WTC11 (cell line): ENCODE results near the gene LAMA4. TPM values are rescaled to one million over a fixed set of nuclear protein-coding genes. Genes with fewer than 3 reads are reported as not detected.

Experiments
- ATAC-seq: fragments of 200-7000 bp; cut with Tn5 transposase; 2 replicates; pipeline ENCODE4 v1.10.0; 2021; ENCODE audit warnings: mild to moderate bottlenecking, moderate library complexity
- CTCF ChIA-PET: fragments of 300-600 bp; sonication (Branson Sonifier 250); formaldehyde crosslinking; loops from one replicate; lab custom pipeline; 2021; ENCODE audit warnings: antibody characterized with exemption; lab: Charles Lee
- POLR2A ChIA-PET: fragments of 350-600 bp; sonication (Branson Sonifier 250); formaldehyde crosslinking; loops from one replicate; lab custom pipeline; 2021; ENCODE audit warnings: antibody characterized with exemption; lab: Charles Lee
- DNase-seq: peaks from one replicate; pipeline ENCODE4 v3.0.0; 2021; ENCODE audit warnings: low spot score
- H3K27ac Mint-ChIP-seq: 2 replicates; pipeline ENCODE4 v1.8.0; 2021; ENCODE audit warnings: mixed read lengths
- H3K27me3 Mint-ChIP-seq: 2 replicates; pipeline ENCODE4 v1.8.0; 2021; ENCODE audit warnings: low read depth, mild to moderate bottlenecking, moderate library complexity, mixed read lengths
- H3K36me3 Mint-ChIP-seq: 2 replicates; pipeline ENCODE4 v1.8.0; 2021; ENCODE audit warnings: mixed read lengths
- H3K4me1 Mint-ChIP-seq: 2 replicates; pipeline ENCODE4 v1.8.0; 2022; ENCODE audit warnings: mixed read lengths
- H3K4me3 Mint-ChIP-seq: 2 replicates; pipeline ENCODE4 v1.8.0; 2021; ENCODE audit warnings: mild to moderate bottlenecking, moderate library complexity, mixed read lengths
- H3K9me3 Mint-ChIP-seq: 2 replicates; pipeline ENCODE4 v1.8.0; 2021; ENCODE audit warnings: mixed read lengths
- ATF1 ChIP-seq: sonication (generic); formaldehyde crosslinking; IDR thresholded peaks from 2 replicates; pipeline ENCODE4 v1.8.1; 2023; ENCODE audit warnings: mild to moderate bottlenecking, moderate library complexity, missing genetic modification reagents
- CREM ChIP-seq: sonication (generic); formaldehyde crosslinking; IDR thresholded peaks from 2 replicates; pipeline ENCODE4 v1.8.1; 2022; ENCODE audit warnings: mild to moderate bottlenecking, missing genetic modification reagents, moderate library complexity
- EMX1 ChIP-seq: fragments of 250-450 bp; sonication (Bioruptor Pico); IDR thresholded peaks from 2 replicates; pipeline ENCODE4 v1.8.0; 2021; ENCODE audit warnings: mild to moderate bottlenecking
- JAZF1 ChIP-seq: fragments of 250-450 bp; sonication (Bioruptor Pico); IDR thresholded peaks from 2 replicates; pipeline ENCODE4 v1.9.0; 2021; ENCODE audit warnings: moderate library complexity, mild to moderate bottlenecking, inconsistent platforms
- KAT7 ChIP-seq: sonication (generic); formaldehyde crosslinking; IDR thresholded peaks from 2 replicates; pipeline ENCODE4 v1.8.1; 2023; ENCODE audit warnings: missing genetic modification reagents, mild to moderate bottlenecking, borderline replicate concordance
- MYBL2 ChIP-seq: sonication (generic); formaldehyde crosslinking; IDR thresholded peaks from 2 replicates; pipeline ENCODE4 v1.8.1; 2023; ENCODE audit warnings: mild to moderate bottlenecking, moderate library complexity, missing genetic modification reagents
- NFE2L1 ChIP-seq: sonication (generic); formaldehyde crosslinking; IDR thresholded peaks from 2 replicates; pipeline ENCODE4 v1.8.1; 2023; ENCODE audit warnings: missing genetic modification reagents
- NFYB ChIP-seq: sonication (generic); formaldehyde crosslinking; conservative IDR thresholded peaks from 2 replicates; pipeline ENCODE4 v1.8.0; 2022; ENCODE audit warnings: low read depth, missing genetic modification reagents
- NR2C2 ChIP-seq: sonication (generic); formaldehyde crosslinking; IDR thresholded peaks from 2 replicates; pipeline ENCODE4 v1.8.0; 2022; ENCODE audit warnings: mild to moderate bottlenecking, missing genetic modification reagents
- OVOL2 ChIP-seq: fragments of 250-450 bp; sonication (Bioruptor Pico); IDR thresholded peaks from 2 replicates; pipeline ENCODE4 v1.9.0; 2021; ENCODE audit warnings: mild to moderate bottlenecking, borderline replicate concordance
- SMAD3 ChIP-seq: sonication (generic); formaldehyde crosslinking; IDR thresholded peaks from 2 replicates; pipeline ENCODE4 v1.8.0; 2022; ENCODE audit warnings: missing genetic modification reagents, mild to moderate bottlenecking, borderline replicate concordance
- SOX15 ChIP-seq: fragments of 250-450 bp; sonication (Bioruptor Pico); IDR thresholded peaks from 2 replicates; pipeline ENCODE4 v1.9.0; 2021; ENCODE audit warnings: mild to moderate bottlenecking
- TEAD1 ChIP-seq: sonication (generic); formaldehyde crosslinking; IDR thresholded peaks from 2 replicates; pipeline ENCODE4 v1.8.0; 2022; ENCODE audit warnings: mild to moderate bottlenecking, missing genetic modification reagents
- ZNF317 ChIP-seq: sonication (generic); formaldehyde crosslinking; IDR thresholded peaks from 2 replicates; pipeline ENCODE4 v1.8.1; 2023; ENCODE audit warnings: low read depth, mild to moderate bottlenecking, moderate library complexity, missing genetic modification reagents, borderline replicate concordance
- ZNF396 ChIP-seq: fragments of 250-450 bp; sonication (Bioruptor Pico); IDR thresholded peaks from 2 replicates; pipeline ENCODE4 v1.8.0; 2021; ENCODE audit warnings: mild to moderate bottlenecking, moderate library complexity, borderline replicate concordance
- total RNA-seq: library from RNA; stranded (reverse); gene quantifications from 3 replicates; pipeline ENCODE4 v1.2.3, GENCODE V29; 2021
- TF ChIP-seq, protein P1 (sequence below): fragments of 250-450 bp; sonication (Bioruptor Pico); IDR thresholded peaks from 2 replicates; pipeline ENCODE4 v1.8.0; 2021; ENCODE audit warnings: mild to moderate bottlenecking
- TF ChIP-seq, protein P2 (sequence below): sonication (generic); formaldehyde crosslinking; IDR thresholded peaks from 2 replicates; pipeline ENCODE4 v1.8.1; 2022; ENCODE audit warnings: low read depth, mild to moderate bottlenecking, moderate library complexity, missing genetic modification reagents, borderline replicate concordance
- TF ChIP-seq, protein P3 (sequence below): sonication (generic); formaldehyde crosslinking; conservative IDR thresholded peaks from 2 replicates; pipeline ENCODE4 v1.8.1; 2023; ENCODE audit warnings: mild to moderate bottlenecking, low read depth, missing genetic modification reagents, moderate library complexity
- TF ChIP-seq, protein P4 (sequence below): fragments of 250-450 bp; sonication (Bioruptor Pico); IDR thresholded peaks from 2 replicates; pipeline ENCODE4 v1.9.0; 2021; ENCODE audit warnings: mild to moderate bottlenecking, borderline replicate concordance
- TF ChIP-seq, protein P5 (sequence below): sonication (generic); formaldehyde crosslinking; IDR thresholded peaks from 2 replicates; pipeline ENCODE4 v1.8.1; 2022; ENCODE audit warnings: missing genetic modification reagents, borderline replicate concordance
- TF ChIP-seq, protein P6 (sequence below): sonication (generic); formaldehyde crosslinking; IDR thresholded peaks from 2 replicates; pipeline ENCODE4 v1.8.1; 2023; ENCODE audit warnings: mild to moderate bottlenecking, missing genetic modification reagents, moderate library complexity

The LAMA4 gene
- total RNA-seq, 1 experiment from 2014 or later: 1.6 TPM

DNA sequence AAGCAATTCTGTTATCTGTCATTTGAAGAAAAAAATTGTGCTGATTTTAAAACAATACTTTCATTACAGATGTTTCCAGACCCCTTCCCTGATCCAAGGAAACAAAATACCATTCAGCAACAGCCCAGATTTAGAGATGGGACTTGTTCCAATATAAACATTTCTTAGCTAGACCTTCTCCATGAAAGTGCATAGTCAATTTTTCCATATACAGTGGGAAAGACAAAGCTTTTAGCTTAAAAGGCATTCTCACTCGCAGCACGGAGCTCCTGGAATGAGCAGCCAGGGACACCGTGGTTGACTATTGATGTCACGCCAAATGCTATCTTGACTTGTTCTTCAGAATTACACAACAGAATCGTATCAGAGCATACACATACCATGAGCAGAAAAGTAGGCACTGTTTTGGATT, 21.5 kb downstream of the LAMA4 start:
- H3K36me3 Mint-ChIP-seq: no peaks in the 10 kb centered on the region
- no peak for ATAC-seq
- no peak overlapping the region for H3K4me3 Mint-ChIP-seq
- ChIA-PET POLR2A (no interaction called here), CTCF (interaction anchor here (0.9 kb wide), 1 partner anchor 53 kb away, joined by 3 read pairs; no protein-coding TSS in a partner anchor)
- H3K27ac Mint-ChIP-seq: no peak overlapping the region
- DNase-seq: no peak
- H3K4me1 Mint-ChIP-seq: peaks cover 4% of the 10 kb centered on the region; the same call in 1 of the 2 replicates
- TF ChIP-seq, protein P1, sequence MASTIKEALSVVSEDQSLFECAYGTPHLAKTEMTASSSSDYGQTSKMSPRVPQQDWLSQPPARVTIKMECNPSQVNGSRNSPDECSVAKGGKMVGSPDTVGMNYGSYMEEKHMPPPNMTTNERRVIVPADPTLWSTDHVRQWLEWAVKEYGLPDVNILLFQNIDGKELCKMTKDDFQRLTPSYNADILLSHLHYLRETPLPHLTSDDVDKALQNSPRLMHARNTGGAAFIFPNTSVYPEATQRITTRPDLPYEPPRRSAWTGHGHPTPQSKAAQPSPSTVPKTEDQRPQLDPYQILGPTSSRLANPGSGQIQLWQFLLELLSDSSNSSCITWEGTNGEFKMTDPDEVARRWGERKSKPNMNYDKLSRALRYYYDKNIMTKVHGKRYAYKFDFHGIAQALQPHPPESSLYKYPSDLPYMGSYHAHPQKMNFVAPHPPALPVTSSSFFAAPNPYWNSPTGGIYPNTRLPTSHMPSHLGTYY: no peak
- TF ChIP-seq KAT7 (CRISPR knock-in tag): no peak
- TF ChIP-seq, protein P2, sequence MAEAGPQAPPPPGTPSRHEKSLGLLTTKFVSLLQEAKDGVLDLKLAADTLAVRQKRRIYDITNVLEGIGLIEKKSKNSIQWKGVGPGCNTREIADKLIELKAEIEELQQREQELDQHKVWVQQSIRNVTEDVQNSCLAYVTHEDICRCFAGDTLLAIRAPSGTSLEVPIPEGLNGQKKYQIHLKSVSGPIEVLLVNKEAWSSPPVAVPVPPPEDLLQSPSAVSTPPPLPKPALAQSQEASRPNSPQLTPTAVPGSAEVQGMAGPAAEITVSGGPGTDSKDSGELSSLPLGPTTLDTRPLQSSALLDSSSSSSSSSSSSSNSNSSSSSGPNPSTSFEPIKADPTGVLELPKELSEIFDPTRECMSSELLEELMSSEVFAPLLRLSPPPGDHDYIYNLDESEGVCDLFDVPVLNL (CRISPR knock-in tag): no peak
- TF ChIP-seq EMX1 (CRISPR knock-in tag): no peak
- TF ChIP-seq CREM (CRISPR knock-in tag): no peak
- TF ChIP-seq SOX15 (CRISPR knock-in tag): no peak
- TF ChIP-seq, protein P3, sequence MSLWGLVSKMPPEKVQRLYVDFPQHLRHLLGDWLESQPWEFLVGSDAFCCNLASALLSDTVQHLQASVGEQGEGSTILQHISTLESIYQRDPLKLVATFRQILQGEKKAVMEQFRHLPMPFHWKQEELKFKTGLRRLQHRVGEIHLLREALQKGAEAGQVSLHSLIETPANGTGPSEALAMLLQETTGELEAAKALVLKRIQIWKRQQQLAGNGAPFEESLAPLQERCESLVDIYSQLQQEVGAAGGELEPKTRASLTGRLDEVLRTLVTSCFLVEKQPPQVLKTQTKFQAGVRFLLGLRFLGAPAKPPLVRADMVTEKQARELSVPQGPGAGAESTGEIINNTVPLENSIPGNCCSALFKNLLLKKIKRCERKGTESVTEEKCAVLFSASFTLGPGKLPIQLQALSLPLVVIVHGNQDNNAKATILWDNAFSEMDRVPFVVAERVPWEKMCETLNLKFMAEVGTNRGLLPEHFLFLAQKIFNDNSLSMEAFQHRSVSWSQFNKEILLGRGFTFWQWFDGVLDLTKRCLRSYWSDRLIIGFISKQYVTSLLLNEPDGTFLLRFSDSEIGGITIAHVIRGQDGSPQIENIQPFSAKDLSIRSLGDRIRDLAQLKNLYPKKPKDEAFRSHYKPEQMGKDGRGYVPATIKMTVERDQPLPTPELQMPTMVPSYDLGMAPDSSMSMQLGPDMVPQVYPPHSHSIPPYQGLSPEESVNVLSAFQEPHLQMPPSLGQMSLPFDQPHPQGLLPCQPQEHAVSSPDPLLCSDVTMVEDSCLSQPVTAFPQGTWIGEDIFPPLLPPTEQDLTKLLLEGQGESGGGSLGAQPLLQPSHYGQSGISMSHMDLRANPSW (CRISPR knock-in tag): no peak
- TF ChIP-seq, protein P4, sequence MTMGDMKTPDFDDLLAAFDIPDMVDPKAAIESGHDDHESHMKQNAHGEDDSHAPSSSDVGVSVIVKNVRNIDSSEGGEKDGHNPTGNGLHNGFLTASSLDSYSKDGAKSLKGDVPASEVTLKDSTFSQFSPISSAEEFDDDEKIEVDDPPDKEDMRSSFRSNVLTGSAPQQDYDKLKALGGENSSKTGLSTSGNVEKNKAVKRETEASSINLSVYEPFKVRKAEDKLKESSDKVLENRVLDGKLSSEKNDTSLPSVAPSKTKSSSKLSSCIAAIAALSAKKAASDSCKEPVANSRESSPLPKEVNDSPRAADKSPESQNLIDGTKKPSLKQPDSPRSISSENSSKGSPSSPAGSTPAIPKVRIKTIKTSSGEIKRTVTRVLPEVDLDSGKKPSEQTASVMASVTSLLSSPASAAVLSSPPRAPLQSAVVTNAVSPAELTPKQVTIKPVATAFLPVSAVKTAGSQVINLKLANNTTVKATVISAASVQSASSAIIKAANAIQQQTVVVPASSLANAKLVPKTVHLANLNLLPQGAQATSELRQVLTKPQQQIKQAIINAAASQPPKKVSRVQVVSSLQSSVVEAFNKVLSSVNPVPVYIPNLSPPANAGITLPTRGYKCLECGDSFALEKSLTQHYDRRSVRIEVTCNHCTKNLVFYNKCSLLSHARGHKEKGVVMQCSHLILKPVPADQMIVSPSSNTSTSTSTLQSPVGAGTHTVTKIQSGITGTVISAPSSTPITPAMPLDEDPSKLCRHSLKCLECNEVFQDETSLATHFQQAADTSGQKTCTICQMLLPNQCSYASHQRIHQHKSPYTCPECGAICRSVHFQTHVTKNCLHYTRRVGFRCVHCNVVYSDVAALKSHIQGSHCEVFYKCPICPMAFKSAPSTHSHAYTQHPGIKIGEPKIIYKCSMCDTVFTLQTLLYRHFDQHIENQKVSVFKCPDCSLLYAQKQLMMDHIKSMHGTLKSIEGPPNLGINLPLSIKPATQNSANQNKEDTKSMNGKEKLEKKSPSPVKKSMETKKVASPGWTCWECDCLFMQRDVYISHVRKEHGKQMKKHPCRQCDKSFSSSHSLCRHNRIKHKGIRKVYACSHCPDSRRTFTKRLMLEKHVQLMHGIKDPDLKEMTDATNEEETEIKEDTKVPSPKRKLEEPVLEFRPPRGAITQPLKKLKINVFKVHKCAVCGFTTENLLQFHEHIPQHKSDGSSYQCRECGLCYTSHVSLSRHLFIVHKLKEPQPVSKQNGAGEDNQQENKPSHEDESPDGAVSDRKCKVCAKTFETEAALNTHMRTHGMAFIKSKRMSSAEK (CRISPR knock-in tag): no peak
- peaks cover 4% of the 10 kb centered on the region; the same call in 1 of the 2 replicates for H3K9me3 Mint-ChIP-seq
- no peaks in the 10 kb centered on the region for H3K27me3 Mint-ChIP-seq

DNA sequence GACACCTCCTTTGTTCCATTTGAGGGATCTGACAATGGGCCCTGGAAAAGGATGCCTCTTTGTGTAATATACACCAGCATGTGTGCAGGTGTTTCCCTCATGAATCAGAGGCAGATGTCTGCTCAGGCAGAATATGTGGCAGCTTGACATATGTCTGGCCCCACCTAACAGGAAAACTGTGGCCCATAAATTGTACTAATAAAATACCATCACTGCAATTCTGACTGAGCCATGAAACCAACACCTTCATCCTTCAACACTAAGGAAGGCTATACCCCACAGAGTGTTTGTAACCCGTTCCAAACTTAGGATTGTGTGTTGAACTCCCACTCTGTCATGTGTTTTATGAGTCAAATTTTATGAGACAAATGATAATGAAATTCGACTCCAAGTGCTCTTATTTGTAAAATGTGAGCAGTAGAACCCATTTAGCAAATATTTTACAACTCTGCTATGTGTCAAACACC, 22.7 kb downstream of the LAMA4 start:
- no peaks in the 10 kb centered on the region for H3K36me3 Mint-ChIP-seq
- H3K27ac Mint-ChIP-seq: no peak overlapping the region
- ChIA-PET POLR2A (no interaction called here), CTCF (no interaction called here)
- H3K9me3 Mint-ChIP-seq: peaks cover 4% of the 10 kb centered on the region; the same call in 1 of the 2 replicates
- peaks cover 4% of the 10 kb centered on the region; the same call in 1 of the 2 replicates for H3K4me1 Mint-ChIP-seq
- DNase-seq (no peak), ATAC-seq (no peak)
- H3K4me3 Mint-ChIP-seq: no peak overlapping the region
- no peaks in the 10 kb centered on the region for H3K27me3 Mint-ChIP-seq
- TF ChIP-seq JAZF1 (CRISPR knock-in tag) (no peak), SMAD3 (CRISPR knock-in tag) (no peak), OVOL2 (CRISPR knock-in tag) (no peak), ATF1 (no peak), ZNF317 (CRISPR knock-in tag) (no peak), NFE2L1 (no peak), MYBL2 (no peak), NR2C2 (CRISPR knock-in tag) (no peak), TEAD1 (CRISPR knock-in tag) (no peak), ZNF396 (no peak), NFYB (no peak)
- TF ChIP-seq, protein P5, sequence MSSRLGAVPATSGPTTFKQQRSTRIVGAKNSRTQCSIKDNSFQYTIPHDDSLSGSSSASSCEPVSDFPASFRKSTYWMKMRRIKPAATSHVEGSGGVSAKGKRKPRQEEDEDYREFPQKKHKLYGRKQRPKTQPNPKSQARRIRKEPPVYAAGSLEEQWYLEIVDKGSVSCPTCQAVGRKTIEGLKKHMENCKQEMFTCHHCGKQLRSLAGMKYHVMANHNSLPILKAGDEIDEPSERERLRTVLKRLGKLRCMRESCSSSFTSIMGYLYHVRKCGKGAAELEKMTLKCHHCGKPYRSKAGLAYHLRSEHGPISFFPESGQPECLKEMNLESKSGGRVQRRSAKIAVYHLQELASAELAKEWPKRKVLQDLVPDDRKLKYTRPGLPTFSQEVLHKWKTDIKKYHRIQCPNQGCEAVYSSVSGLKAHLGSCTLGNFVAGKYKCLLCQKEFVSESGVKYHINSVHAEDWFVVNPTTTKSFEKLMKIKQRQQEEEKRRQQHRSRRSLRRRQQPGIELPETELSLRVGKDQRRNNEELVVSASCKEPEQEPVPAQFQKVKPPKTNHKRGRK (CRISPR knock-in tag): no peak
- TF ChIP-seq, protein P1: no peak
- TF ChIP-seq, protein P6, sequence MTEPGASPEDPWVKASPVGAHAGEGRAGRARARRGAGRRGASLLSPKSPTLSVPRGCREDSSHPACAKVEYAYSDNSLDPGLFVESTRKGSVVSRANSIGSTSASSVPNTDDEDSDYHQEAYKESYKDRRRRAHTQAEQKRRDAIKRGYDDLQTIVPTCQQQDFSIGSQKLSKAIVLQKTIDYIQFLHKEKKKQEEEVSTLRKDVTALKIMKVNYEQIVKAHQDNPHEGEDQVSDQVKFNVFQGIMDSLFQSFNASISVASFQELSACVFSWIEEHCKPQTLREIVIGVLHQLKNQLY (CRISPR knock-in tag): no peak
